Epithelial cell of proximal tubule (primary cell): ENCODE data around the gene AGBL1. TPM values are rescaled to one million over a fixed set of nuclear protein-coding genes. Genes with fewer than 3 reads are reported as not detected.

Experiments
- DNase-seq: peaks from one replicate; pipeline ENCODE4 v3.0.0-alpha.2; 2011; ENCODE audit warnings: low read depth
- H3K4me3 ChIP-seq: 2 replicates; pipeline ENCODE4 v1.5.1; 2011; ENCODE audit warnings: low read depth, mild to moderate bottlenecking, low read length
- total RNA-seq: library from RNA; depleted of rRNA; stranded (reverse); fragments of >200 nt; gene quantifications from 2 replicates; pipeline ENCODE4 v1.2.3, GENCODE V29; 2015
- TF ChIP-seq, protein P1 (sequence below): conservative IDR thresholded peaks from 2 replicates; pipeline ENCODE4 v1.5.1; 2012; ENCODE audit warnings: low read depth, mild to moderate bottlenecking, low read length

The AGBL1 gene
- total RNA-seq, 1 donor from 2014 or later = not detected

DNA sequence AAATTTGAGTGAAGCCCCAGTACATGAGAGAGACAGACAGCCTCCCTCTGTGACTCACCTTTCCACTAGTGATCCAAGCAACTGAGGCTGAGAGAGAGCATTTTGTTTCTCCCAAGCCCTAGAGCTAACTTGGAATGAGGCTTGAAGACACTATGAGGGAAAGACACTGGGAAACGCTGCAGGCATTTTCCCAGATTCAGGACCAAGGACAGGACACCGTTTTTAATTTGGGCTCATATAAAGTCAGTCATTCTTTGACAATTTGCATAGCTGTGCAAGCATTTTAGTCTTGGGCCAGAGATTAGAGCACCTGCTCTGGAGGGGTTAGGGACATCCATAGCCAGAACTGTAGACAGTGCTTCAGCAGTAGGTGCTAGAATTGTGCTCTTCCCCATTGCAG lies 249.0 kb downstream of the AGBL1 start:
- TF ChIP-seq, protein P1, sequence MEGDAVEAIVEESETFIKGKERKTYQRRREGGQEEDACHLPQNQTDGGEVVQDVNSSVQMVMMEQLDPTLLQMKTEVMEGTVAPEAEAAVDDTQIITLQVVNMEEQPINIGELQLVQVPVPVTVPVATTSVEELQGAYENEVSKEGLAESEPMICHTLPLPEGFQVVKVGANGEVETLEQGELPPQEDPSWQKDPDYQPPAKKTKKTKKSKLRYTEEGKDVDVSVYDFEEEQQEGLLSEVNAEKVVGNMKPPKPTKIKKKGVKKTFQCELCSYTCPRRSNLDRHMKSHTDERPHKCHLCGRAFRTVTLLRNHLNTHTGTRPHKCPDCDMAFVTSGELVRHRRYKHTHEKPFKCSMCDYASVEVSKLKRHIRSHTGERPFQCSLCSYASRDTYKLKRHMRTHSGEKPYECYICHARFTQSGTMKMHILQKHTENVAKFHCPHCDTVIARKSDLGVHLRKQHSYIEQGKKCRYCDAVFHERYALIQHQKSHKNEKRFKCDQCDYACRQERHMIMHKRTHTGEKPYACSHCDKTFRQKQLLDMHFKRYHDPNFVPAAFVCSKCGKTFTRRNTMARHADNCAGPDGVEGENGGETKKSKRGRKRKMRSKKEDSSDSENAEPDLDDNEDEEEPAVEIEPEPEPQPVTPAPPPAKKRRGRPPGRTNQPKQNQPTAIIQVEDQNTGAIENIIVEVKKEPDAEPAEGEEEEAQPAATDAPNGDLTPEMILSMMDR = no peak
- DNase-seq = no peak
- H3K4me3 ChIP-seq = no peak overlapping the region

DNA sequence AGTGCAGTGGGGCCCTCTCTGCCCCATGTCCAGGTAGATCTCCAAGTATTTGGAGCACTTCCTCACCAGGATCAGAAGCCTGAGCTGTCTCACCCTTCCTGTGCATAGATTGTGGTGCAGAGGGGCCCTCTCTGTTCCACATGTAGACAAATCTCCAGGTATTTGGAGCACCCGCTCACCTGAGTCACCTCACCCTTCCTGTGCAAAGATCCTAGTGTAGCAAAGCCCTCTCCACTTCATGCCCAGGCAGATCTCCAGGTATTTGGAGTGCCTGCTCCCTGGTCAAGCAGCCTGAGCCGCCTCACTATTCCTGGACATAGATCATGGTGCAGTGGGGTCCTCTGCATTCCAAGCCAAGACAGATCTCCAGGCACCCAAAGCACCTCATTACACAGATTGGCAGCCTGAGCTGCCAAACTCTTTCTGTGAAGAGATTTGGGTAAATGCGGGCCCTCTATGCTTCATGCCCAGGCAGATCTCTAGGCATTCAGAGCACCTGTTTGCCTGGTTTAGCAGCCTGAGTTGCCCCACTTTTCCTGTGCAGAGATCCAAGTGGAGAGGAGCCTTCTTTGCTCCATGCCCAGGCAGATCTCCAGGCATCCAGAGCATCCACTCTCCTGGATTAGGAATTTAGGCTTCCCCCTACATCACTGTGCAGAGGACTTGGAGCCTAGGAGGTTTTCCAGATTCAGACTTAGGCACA lies 249.8 kb downstream of the AGBL1 start:
- DNase-seq = no peak
- H3K4me3 ChIP-seq = no peak overlapping the region
- TF ChIP-seq, protein P1 = no peak

DNA sequence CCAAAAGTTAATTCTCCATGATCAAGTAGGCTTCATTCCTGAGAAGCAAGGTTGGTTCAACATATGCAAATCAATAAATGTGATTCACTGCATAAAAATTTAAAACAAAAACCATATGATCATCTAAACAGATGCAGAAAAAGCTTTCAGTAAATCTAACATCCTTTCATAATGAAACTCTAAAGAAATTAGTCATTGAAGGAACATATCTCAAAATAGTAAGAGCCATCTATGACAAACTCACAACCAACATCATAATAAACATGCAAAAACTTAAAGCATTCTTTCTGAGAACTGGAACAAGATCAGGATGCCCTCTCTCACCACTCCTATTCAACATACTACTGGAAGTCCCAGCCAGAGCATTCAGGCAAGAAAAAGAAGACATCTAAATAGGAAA lies 254.1 kb downstream of the AGBL1 start:
- no peak for DNase-seq
- H3K4me3 ChIP-seq = no peak overlapping the region
- TF ChIP-seq, protein P1 = no peak

DNA sequence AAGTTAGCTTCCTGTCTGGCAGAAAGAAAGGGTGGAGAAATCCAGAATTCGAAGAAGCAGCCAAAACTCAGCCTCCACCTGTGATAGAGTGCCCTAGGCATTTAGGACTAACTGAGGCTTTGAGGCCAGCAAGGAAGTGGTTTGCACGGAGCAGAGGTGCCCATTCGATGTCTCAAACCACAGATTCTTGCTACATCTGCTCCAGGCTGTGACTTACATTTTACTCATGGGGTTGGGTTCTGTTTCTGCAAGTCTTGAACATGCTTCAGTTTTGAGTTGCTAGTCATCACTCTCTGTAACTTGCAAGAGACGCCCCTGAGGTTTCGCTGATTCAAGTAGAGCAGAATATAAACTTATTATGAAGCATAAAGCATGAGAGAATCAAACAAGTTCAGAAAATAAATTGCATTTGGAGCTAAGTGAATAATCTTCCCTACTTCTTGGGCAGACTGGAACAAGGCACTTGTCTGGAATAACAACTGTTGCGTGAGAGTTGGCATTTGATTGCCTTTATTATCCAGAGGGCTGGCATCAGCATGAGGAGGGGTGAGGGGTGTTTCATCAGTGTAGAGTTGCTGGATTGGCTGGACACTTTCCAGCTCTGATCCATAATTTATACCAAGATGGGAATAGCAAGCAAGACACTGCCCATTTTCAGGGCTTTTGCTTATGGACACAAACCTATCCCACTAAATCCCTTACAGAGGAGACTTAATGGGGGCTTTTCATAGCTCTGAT lies 256.5 kb downstream of the AGBL1 start:
- TF ChIP-seq, protein P1 = no peak

DNA sequence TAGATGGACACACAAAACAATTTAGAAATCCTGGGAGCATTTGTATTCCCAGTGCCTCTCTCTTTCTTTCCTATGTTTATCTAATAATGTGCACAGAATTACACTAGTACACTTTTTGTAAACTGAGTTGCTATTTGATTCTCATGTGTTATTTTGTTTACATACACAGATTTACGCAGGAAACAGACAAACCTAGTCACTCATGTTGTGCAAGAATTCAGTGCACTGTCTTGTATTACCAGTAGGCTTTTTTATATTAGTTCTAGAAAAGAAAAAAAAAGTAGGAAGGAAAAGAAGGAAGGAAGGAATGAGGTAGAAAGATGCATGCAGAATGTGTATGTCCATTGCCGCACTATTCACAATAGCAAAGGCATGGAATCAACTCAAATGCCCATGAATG lies 257.4 kb downstream of the AGBL1 start:
- H3K4me3 ChIP-seq = no peak overlapping the region
- TF ChIP-seq, protein P1 = no peak
- no peak for DNase-seq

More for the DNA sequence above, 256.5 kb downstream of the AGBL1 start:
- no peak for DNase-seq
- no peak overlapping the region for H3K4me3 ChIP-seq

DNA sequence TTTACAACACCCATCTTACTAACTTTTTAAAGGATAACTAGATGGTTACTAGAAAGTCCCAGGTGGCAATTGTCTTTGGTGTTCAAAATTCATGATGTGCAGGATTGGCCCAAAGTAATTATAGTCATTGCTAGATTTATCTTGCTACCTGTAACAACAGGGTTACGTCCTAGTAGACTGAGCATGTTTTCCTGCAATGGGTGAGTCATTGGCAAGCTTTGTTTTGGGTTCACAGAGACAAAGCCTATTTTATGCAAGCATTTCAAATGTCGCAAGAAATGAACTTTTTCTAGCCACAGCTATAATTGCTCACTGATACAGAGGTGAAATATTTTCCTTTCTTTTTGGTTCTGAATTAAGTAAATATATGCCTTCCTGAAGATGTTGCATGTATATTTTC lies 267.6 kb downstream of the AGBL1 start:
- H3K4me3 ChIP-seq = no peak overlapping the region
- TF ChIP-seq, protein P1 = no peak
- DNase-seq = no peak

DNA sequence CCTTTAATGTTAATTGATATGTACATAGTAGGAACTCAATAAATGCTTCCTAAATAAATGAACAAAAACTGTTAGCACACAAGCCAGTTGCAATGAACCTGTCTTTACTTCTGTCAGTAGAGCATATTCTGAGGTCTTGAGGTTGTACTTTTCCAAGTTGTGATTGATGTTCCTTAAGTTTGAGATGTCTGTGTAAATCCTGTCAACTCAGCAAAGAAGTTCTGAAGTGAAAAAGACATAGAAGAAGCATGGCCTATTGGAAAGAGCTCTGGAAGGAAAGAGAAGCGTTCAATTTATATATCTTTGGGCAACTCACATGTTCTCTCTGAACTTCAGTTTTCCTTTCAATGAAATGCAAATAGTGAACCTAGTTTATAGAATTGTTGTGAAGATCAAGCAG lies 269.9 kb downstream of the AGBL1 start:
- H3K4me3 ChIP-seq = no peak overlapping the region
- no peak for DNase-seq
- TF ChIP-seq, protein P1 = no peak
